ENCODE results near the gene SPAG4. TPM values are rescaled to one million over a fixed set of nuclear protein-coding genes. Genes with fewer than 3 reads are reported as not detected.

The SPAG4 gene
- total and polyA plus RNA-seq, 10 of the 15 experiments (the other 5 are each of a cell fraction or from before 2014, with no cell fraction given) = 0.90 to 12.5 (median 2.4) TPM

DNA sequence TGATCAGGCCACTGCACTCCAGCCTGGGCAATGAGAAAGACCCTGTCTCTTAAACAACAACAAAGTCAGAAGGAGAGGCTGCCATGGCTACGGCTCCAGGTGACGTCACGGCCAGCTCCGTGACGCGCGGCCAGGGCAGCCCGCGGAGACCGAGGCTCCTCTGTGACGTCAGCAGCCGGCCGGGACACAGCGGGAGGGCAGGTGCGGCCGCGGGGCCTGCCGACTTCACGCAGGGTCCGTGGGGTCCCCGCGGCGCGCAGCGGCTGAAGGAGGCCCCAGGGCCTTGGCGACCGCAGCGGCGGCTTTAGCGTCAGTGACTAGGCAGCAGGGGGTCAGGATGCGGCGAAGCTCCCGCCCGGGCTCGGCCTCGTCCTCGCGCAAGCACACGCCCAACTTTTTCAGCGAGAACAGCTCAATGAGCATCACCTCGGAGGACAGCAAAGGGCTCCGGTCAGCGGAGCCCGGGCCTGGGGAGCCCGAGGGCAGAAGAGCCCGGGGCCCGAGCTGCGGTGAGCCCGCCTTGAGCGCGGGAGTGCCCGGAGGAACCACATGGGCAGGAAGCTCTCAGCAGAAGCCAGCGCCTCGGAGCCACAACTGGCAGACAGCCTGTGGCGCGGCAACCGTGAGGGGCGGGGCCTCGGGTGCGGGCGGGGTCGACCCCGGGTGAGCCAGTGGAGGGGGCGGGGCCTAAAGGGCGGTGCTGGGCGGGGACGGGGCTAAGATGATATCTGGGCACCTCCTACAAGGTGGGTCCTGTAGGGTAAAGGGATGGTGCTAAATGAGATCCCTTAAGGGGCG, at the start of gene SPAG4 (continued):
- TF ChIP-seq ZZZ3 (IDR thresholded peaks at IDR 0.05; ENCODE audit: control insufficient read depth, insufficient read length, low read depth) = no peak
- TF ChIP-seq SMARCA5 (IDR thresholded peaks at IDR 0.05) = 0 out of 2 replicates have a peak, but pooled peaks have one; percentile 81
- TF ChIP-seq WRNIP1 (IDR thresholded peaks at IDR 0.05; ENCODE audit: borderline replicate concordance, low read depth, low read length) = no peak
- TF ChIP-seq NFXL1 (IDR thresholded peaks at IDR 0.05; ENCODE audit: borderline replicate concordance) = no peak
- TF ChIP-seq BHLHE40 (IDR thresholded peaks at IDR 0.05; ENCODE audit: borderline replicate concordance in 1 of 2, low read depth in 2 of 2, low read length in 1 of 2) = peak in 1 of 2 experiments; percentile 59; a peak in 1 of 4 replicates
- no peak for TF ChIP-seq MTA2 (IDR thresholded peaks at IDR 0.05; ENCODE audit: low read depth)
- no peak for TF ChIP-seq GABPA (IDR thresholded peaks at IDR 0.05; ENCODE audit: low read depth)
- TF ChIP-seq ZNF274 (IDR thresholded peaks at IDR 0.05; ENCODE audit: insufficient read depth, insufficient read length) = no peak
- peak; percentile 98 for TF ChIP-seq CREB1 (IDR thresholded peaks at IDR 0.05; ENCODE audit: low read depth)
- TF ChIP-seq RUNX3 (IDR thresholded peaks at IDR 0.05; ENCODE audit: low read length) = peak; percentile 19; the same call in 1 of the 2 replicates
- TF ChIP-seq TCF12 (IDR thresholded peaks at IDR 0.05; ENCODE audit: low read depth, low read length) = 0 out of 2 replicates have a peak, but pooled peaks have one; percentile 20
- TF ChIP-seq YBX1 (IDR thresholded peaks at IDR 0.05) = no peak
- TF ChIP-seq CEBPB (IDR thresholded peaks at IDR 0.05; ENCODE audit: borderline replicate concordance in 1 of 2, low read depth in 2 of 2, low read length in 2 of 2) = no peak
- TF ChIP-seq, protein P1, sequence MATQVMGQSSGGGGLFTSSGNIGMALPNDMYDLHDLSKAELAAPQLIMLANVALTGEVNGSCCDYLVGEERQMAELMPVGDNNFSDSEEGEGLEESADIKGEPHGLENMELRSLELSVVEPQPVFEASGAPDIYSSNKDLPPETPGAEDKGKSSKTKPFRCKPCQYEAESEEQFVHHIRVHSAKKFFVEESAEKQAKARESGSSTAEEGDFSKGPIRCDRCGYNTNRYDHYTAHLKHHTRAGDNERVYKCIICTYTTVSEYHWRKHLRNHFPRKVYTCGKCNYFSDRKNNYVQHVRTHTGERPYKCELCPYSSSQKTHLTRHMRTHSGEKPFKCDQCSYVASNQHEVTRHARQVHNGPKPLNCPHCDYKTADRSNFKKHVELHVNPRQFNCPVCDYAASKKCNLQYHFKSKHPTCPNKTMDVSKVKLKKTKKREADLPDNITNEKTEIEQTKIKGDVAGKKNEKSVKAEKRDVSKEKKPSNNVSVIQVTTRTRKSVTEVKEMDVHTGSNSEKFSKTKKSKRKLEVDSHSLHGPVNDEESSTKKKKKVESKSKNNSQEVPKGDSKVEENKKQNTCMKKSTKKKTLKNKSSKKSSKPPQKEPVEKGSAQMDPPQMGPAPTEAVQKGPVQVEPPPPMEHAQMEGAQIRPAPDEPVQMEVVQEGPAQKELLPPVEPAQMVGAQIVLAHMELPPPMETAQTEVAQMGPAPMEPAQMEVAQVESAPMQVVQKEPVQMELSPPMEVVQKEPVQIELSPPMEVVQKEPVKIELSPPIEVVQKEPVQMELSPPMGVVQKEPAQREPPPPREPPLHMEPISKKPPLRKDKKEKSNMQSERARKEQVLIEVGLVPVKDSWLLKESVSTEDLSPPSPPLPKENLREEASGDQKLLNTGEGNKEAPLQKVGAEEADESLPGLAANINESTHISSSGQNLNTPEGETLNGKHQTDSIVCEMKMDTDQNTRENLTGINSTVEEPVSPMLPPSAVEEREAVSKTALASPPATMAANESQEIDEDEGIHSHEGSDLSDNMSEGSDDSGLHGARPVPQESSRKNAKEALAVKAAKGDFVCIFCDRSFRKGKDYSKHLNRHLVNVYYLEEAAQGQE (IDR thresholded peaks at IDR 0.05; ENCODE audit: low read depth, low read length) = no peak
- TF ChIP-seq SIN3A (IDR thresholded peaks at IDR 0.05; ENCODE audit: low read depth, low read length) = no peak
- TF ChIP-seq ETV6 (conservative IDR thresholded peaks at IDR 0.05 in 1 of 2, IDR thresholded peaks at IDR 0.05 in 1 of 2; ENCODE audit: borderline replicate concordance in 1 of 2, low read depth in 1 of 2) = no peak
- TF ChIP-seq, protein P2, sequence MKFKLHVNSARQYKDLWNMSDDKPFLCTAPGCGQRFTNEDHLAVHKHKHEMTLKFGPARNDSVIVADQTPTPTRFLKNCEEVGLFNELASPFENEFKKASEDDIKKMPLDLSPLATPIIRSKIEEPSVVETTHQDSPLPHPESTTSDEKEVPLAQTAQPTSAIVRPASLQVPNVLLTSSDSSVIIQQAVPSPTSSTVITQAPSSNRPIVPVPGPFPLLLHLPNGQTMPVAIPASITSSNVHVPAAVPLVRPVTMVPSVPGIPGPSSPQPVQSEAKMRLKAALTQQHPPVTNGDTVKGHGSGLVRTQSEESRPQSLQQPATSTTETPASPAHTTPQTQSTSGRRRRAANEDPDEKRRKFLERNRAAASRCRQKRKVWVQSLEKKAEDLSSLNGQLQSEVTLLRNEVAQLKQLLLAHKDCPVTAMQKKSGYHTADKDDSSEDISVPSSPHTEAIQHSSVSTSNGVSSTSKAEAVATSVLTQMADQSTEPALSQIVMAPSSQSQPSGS (IDR thresholded peaks at IDR 0.05; ENCODE audit: low read length) = no peak
- TF ChIP-seq MTA3 (IDR thresholded peaks at IDR 0.05; ENCODE audit: borderline replicate concordance, low read length) = no peak
- TF ChIP-seq ZSCAN29 (IDR thresholded peaks at IDR 0.05) = no peak
- TF ChIP-seq, protein P3, sequence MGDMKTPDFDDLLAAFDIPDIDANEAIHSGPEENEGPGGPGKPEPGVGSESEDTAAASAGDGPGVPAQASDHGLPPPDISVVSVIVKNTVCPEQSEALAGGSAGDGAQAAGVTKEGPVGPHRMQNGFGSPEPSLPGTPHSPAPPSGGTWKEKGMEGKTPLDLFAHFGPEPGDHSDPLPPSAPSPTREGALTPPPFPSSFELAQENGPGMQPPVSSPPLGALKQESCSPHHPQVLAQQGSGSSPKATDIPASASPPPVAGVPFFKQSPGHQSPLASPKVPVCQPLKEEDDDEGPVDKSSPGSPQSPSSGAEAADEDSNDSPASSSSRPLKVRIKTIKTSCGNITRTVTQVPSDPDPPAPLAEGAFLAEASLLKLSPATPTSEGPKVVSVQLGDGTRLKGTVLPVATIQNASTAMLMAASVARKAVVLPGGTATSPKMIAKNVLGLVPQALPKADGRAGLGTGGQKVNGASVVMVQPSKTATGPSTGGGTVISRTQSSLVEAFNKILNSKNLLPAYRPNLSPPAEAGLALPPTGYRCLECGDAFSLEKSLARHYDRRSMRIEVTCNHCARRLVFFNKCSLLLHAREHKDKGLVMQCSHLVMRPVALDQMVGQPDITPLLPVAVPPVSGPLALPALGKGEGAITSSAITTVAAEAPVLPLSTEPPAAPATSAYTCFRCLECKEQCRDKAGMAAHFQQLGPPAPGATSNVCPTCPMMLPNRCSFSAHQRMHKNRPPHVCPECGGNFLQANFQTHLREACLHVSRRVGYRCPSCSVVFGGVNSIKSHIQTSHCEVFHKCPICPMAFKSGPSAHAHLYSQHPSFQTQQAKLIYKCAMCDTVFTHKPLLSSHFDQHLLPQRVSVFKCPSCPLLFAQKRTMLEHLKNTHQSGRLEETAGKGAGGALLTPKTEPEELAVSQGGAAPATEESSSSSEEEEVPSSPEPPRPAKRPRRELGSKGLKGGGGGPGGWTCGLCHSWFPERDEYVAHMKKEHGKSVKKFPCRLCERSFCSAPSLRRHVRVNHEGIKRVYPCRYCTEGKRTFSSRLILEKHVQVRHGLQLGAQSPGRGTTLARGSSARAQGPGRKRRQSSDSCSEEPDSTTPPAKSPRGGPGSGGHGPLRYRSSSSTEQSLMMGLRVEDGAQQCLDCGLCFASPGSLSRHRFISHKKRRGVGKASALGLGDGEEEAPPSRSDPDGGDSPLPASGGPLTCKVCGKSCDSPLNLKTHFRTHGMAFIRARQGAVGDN (IDR thresholded peaks at IDR 0.05) = peak; percentile 95
- no peak for TF ChIP-seq SMAD1 (IDR thresholded peaks at IDR 0.05; ENCODE audit: low read depth, partially characterized antibody)
- TF ChIP-seq STAT1 (conservative IDR thresholded peaks at IDR 0.05) = no peak

All from GM12878 (cell line).